Measurements from ENCODE around the gene DYRK2.
"Not testable (repeated sequence)": the region's sequence is repeated elsewhere in the genome, so short reads cannot be mapped to it uniquely, and the experiment has no call there.

The DYRK2 gene

DNA sequence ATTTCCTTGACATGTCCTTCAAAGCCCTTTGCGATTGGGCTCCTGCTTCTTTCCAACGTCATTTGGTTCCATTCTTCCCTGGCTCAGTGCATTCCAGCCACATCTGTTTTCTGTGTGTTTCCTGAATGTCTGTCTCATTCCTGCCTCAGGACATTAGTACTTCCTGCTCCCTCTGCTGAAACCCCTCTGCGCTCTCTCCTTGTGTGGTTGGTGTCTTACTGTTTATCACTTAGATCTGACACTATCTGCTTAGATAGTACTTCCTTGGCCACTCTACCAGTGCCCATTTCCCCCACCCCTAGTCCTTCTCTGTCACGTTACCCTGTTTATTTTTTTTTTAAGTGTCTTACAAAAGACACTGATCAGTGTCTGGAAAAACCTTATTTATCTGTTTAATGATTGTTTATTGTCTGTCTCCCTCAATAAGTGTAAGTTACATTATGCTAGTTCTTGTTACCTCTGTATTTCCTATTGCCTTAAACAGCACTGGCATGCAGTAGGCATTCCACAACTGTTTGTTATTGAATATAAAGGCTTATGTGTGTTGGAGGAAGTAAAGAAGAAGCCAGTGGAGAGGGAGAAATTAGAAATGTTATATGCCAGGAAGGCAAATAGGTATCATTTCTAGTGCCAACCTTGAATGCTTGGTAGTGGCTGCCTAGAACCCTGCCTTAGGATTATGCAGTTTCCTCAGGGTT lies 21.5 kb downstream of the DYRK2 start:
- no peak for DNase-seq (ENCODE audit: low read depth in 3 of 3)

DNA sequence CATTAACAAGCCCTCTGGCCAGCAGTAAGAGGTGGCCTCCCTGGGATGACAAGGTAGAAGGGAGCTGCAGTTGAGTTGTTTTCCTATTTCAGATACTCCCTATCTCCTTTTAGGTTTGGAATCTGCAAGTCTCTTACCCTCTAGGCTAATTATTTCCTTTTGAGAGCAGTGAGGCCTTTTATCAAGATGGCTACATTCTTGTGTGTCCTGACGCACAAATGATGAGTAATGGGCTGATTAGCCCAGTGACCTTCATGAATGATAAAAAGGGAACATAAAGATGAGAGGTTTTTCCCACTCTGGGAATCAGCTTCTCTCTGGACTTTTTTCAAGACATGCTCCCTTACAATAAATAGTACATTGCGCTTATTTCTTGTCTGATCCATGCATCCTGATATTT lies 22.9 kb downstream of the DYRK2 start:
- DNase-seq (ENCODE audit: low read depth in 3 of 3), result no peak

DNA sequence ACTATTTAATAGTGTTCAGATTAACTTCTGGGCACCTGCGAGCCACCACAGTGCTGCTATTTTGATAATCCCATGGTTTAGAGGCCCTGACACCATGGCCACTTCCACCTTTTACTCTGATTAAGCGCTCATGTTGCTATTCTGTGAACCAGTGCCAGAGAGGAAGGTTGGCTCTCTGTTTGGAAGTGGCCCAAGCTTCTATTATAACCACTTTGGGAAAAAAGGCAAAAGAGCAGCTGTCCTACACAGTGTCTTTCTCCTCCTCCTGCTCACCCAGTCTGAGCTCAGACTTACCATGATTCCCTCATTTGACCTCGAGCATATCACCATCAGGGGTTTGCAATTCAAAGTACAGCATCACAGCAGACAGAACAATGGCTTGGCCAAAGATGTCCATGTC lies 23.3 kb downstream of the DYRK2 start:
- no peak for DNase-seq (ENCODE audit: low read depth in 3 of 3)

DNA sequence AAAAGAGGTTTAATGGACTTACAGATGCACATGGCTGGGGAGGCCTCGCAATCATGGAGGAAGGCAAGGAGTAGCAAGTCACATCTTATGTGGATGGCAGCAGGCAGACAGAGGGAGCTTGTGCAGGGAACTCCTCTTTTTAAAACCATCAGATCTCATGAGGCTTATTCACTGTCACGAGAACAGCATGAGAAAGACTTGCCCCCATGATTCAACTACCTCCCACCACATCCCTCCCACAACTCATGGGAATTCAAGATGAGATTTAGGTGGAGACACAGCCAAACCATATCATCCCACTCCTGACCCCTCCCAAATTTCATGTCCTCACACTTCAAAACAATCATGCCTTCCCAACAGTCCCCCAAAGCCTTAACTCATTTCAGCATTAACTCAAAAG lies 24.0 kb downstream of the DYRK2 start:
- not testable (repeated sequence) for DNase-seq (ENCODE audit: low read depth in 3 of 3)

DNA sequence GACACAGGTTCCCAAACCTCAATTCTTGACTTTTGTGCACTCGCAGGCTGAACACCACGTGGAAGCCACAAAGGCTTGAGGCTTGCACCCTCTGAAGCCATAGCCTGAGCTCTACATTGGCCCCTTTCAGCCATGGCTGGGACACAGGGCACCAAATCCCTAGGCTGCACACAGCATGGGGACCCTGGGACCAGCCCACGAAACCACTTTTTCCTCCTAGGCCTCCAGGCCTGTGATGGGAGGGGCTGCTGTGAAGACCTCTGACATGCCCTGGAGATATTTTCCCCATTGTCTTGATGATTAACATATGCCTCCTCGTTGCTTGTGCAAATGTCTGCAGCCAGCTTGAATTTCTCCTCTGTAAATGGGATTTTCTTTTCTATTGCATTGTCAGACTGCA lies 25.0 kb downstream of the DYRK2 start:
- DNase-seq (ENCODE audit: low read depth in 3 of 3), result not testable (repeated sequence)

DNA sequence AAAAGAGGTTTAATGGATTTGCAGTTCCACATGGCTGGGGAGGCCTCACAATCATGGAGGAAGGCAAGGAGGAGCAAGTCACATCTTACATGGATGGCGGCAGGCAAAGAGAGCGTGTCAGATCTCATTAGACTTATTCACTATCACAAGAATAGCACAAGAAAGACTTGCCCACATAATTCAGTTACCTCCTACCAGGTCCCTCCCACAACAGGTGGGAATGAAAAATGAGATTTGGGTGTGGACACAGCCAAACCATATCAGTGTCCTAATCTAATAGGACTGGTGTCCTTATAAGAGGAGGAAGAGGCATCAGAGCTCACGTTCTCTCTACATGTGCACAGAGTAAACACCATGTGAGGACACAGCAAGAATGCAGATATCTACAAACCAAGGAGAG lies 25.9 kb downstream of the DYRK2 start:
- DNase-seq (ENCODE audit: low read depth in 3 of 3), result no peak

DNA sequence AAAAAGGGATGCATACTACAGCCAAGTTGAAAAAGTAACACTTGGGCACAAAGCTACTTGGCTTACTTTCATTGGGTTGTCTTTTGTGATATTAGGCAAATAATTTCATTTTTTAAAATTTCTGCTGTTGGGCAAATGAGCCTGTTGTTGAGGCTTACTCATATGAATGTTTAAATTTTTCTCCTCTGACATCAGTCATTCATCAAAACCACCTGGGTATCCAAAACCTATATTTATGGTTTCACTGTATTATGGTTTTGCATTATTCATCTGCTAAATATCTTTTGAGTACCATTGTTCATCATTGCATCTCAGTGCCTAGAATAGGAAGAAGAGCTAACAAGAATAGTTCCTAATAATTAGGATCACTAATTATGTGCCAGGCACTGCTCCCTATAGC lies 28.1 kb downstream of the DYRK2 start:
- DNase-seq (ENCODE audit: low read depth in 3 of 3), result no peak

DNA sequence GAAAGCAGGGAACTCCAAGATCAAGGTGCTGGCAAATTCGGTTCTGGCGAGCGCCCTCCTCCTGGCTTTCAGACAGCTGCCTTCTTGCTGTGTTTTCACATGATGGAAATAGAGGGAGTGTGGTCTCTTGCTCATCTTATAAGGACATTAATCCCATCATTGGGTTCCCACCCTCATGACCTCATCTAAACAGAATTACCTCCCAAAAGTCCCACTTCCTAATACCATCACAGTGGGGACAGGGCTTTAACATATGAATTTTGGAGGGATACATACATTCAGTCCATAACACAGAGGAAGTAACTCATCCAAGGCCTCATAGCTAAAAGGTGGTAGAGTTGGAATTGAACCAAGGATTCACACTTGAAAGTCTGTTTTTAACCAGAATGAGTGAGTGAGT lies 28.6 kb downstream of the DYRK2 start:
- no peak for DNase-seq (ENCODE audit: low read depth in 3 of 3)

DNA sequence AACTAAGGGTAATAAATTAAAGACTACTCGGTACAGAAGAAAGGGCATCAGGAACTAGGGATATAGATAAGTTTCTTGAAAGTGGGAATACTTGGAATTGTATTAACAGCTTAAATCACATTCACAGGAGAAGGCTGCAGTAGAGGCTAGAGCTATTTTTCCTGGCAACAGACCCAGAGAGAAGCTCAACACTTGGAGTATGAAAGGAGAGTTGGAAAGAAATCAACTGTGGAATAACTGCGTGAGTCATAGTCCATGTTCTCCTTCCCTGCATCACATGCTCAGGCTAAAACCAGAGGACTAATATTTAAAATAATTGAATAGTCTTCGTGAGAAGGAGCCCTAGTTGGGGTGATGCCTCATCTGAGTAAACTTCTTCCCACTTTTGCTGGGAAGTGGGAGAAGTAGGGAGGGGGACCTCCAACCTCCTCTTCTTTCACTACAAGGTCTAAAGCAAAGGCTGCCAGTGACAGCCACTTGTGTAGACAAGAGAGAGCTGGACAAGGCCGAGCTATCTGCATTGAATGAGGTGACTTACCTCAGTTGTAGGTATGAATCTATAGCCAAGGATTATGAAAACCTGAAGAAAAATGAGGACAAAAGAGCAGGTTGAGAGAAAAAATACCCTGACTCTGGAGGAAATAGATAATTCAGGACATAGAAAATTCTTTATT lies 32.7 kb downstream of the DYRK2 start:
- no peak for DNase-seq (ENCODE audit: low read depth in 3 of 3)

DNA sequence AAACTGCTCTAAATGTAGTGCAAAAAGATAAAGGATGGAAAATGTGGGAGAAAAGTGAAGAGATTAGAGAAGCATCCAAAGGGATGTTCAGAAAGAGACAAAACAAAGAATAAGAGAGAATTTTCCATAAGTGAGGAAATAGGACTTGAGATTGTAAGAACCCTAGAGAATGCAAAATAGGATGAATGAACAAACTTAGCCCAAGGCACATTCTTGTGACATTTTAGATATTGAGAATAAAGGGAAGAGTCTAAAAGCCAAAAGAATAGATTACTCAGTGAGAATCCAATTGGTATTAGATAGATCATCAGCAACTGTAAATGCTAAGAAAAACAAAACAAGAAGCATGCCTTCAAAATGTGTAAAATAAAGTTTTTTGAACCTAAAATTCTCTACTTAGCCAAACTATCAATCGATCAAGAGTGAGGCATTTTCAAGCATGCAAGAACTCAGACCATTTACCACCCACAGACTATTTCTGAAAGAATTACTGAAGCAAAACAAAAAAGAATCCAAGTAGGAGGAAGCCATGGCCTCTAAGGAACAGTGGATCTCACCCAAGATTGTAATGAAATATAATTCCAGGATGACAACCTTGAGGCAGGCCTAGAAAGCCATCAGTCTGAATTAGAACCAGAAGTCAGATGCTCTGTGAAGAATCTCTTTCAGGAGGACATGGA lies 33.5 kb downstream of the DYRK2 start:
- DNase-seq (ENCODE audit: low read depth in 3 of 3), result no peak

DNA sequence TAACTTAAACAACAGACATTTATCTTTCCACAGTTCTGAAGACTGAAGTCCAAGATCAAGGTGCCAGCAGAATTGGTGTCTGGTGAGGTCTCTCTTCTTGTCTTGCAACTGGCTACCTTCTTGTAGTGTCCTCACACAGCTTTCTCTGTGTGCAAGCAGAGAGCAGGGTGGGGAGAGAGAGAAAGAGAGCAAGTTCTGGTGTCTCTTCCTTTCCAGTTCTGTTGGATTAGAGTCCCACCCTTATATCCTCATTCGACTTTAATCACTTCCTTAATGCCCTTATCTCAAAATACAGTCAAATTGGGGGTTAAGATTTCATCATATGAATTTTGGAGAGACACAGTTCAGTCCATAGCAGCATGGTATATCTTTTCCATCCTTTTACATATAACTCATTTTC lies 40.8 kb downstream of the DYRK2 start:
- DNase-seq (ENCODE audit: low read depth in 3 of 3), result no peak

DNA sequence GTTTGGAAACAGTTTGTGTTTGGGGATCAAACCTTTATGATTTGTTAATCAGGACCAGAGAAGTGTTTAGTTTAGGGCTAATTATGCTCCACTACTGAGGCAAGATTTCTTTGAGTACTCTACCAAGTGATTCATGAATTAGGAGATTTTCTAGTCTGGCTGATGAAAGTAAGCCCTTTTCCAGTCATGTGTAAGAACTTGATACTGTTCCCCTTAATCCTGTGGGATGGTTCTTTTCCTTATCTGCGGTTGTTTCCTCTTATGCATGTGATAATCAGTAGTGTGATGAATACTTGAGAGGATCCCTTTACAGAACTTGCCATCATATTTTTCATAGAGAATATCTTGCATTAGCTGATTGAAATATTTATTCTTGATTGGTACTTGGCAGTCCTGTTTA lies 42.1 kb downstream of the DYRK2 start:
- DNase-seq (ENCODE audit: low read depth in 3 of 3), result no peak

DNA sequence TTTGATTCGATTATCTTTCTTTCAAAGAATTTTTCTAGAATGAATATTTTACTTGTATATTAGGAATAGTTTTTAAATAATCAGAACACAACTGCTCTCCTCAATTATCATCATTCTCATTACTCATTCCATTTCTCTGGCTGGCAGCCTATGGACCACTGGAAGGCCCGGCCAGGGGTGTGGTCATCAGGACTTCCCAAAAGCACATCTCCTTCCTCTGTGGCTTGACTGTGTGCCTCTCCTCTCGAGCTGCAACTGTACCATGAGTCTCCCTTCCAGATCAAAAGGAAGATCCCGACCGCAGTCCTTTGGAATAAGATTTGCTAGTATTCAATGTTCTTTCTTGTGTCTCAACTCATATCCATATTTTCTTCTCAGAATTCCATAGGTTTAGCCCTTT lies 42.7 kb downstream of the DYRK2 start:
- DNase-seq (ENCODE audit: low read depth in 3 of 3), result no peak

DNA sequence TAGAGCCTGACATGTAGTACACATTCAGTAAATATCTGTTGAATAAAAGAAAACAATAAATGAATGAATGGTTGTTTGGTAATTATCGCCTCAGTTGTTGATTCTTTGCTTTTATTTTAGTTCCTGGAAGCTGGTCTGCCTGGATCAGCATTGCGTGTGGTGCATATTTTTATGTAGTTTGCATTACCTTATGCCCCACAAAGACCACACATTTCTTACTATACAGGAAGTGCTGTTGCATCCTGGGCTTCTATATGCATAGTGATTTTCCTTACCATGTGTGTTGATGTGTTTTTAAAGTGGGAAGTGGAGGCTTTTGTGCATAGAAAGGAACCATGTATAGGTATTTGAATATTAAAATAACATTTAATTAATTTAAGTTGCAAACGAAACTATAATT lies 43.6 kb downstream of the DYRK2 start:
- DNase-seq (ENCODE audit: low read depth in 3 of 3), result no peak

DNA sequence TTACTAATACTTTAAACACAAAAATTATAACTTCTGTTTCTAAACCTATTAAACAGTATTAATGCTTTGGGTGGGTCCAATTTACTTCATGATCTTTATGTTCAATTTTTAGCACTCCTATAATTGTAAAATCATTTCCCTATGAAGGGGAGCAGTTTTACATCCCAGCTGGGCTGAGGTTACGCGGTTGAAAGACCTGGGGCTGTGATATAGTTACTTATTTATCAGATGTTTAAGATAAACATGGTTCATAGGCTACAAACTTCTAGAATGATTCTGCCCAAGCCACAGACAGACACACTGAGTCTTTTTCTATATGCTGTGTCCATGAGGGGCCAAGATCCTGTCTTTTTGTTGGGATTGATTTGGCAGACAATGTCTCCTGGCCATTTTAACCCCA lies 44.4 kb downstream of the DYRK2 start:
- no peak for DNase-seq (ENCODE audit: low read depth in 3 of 3)

DNA sequence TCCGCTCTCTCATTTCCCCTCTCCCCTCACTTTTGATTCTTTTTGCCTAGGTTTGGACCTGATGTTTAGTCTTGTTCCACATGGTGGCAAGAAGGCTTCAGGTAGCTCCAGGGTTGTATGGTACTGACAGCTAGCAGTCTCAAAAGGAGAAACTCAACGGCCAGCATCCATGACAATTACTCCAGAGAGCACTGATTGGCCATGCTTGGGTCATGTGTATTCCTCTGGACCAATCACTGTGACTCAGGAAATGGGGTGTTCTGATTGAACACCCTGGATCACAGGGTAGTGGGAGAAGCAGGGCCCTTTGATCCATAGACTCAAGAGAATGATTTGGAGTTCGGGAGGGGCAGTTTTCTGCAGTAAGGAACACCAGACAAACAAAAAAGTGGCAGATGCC lies 45.3 kb downstream of the DYRK2 start:
- no peak for DNase-seq (ENCODE audit: low read depth in 3 of 3)

DNA sequence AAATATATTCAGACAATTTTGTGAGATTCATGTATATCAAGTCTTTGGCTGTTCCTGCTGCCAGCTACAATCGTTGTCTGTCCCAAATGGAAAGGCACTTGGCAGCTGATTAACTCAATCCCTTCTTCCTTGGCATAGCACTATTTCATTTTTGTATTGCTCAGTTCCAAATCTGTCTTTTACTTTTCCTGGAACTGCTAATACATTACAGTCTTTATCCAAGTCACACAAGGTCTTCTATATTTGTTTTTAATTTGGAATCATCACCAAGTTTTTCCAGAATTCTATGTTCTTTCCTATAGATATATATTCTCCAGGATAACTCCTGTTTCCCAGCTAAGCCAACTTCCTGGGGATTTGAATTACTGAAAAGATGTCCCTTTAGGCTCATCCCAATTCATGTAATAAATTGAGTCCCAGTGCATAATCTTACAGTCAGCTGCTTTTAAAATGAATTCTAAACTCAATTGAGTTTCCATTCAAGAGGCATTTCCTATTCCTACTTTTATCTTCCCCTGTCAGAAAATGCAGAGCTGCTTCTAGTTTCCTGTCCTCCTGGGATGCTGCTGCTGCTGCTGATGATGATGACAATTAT lies 45.9 kb downstream of the DYRK2 start:
- no peak for DNase-seq (ENCODE audit: low read depth in 3 of 3)

DNA sequence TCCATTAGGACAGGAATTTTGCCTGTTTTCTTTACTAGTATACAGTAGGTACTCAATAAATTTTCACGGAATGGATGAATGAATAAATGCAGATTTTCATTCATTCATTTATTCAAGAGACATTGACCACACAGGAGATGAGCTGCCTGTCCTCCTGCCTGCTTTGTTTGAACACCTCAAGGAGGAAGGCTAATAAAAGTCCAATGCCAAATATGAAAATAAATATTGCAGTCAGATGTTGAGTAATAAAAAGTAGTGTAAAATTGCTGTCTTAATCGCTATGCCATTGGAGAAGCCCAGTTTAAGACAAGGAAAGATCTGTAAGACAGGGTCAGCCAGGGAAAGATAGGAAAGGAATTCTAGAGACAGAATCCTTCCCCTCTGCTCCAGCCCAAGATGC lies 47.4 kb downstream of the DYRK2 start:
- no peak for DNase-seq (ENCODE audit: low read depth in 3 of 3)

DNA sequence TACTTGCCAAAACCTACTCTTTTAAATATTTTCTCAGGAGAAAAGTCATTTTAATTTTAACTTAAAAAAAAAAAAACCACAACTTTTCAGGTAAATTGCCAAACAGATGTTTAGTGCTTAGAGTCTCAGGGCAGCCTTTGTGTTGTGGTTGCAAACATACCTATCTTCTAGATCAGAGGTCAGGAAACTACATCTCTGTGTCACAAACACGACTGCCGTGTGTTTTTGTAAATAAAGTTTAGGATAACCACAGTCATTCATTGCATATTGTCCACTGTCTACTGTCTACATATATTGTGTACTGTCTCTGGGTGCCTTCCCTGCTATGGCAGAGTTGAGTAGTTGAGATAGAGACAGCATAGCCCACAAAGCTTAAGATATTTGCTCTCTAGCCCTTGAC lies 48.9 kb downstream of the DYRK2 start:
- DNase-seq (ENCODE audit: low read depth in 3 of 3), result no peak

DNA sequence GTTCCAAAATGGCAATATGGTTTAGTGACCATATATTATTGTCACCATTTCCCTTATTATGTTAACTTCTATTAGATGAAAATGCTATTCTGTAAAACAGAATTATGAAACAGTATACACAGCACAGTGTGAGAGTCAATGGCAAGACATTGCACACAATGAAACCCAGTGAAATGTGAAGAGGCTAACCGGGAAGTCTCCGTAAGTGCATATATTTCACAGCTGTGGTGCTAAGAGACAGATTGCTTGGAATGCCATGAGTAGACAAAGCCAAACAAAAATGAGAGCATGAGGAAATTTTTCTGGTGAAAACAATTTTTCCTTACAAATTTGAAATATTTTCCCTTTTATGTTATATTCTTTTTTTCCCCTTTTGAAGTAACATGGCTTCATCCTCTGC lies 49.4 kb downstream of the DYRK2 start:
- no peak for DNase-seq (ENCODE audit: low read depth in 3 of 3)

DNA sequence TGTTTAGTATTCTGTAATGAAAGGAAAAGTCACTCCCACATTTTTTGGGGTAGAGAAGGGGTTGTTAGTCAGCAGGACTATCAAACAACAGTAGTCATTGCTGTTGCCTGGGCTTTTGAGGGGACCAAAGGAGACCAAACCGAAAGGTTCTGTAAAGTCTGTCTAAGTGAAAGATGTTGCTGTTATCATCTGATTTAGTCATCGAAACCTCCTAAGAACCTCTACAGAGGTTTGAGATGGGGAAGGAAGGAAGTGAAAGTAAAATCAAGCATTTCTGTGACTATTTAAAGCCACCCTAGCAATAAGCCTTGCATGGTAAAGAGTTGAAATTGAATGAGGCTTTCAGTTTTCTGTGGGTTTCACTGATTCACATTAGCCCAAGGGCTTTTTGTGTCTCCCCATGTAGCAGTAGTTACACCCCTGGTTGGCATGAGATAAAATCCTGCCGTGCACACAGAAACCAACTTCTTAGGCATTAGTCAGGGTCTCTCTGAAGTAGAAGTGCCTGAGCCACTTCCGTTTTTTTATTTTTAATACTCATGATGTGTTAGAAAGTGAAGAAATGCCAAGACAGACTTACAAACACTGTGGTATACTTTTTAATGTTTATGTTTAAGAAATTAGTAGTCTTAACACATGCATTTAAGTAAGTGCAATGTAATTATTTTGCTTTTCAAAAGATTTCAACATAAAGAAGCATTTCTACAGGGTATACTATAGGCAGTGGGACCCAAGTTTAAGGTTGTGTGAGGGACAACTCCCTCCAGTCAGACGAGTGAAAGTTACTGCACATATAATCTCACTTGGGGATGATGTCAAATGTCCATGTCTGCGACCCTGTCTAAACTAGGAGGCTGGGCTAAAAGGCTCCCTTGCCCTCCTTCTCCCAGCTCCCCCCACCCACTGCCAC lies 50.4 kb downstream of the DYRK2 start:
- DNase-seq (ENCODE audit: low read depth in 3 of 3), result peak in 2 of 3 experiments; percentile 46 to 63

DNA sequence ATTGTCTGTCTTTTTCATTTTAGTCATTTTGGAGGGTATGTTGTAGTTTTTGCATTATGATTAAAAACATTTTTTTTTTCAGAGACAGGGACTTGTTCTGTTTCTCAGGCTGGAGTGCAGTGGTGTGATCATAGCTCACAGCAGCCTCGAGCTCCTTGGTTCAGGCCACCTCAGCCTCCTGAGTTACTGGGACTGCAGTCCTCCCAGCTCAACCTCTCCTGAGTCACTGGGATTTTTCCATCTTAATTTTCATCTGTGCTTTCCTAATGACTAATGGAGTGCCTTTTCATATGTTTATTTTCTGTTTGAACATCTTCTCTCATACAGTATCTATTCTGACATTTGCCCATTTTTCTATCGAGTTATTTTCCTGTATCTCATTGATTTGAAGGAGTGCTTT lies 52.6 kb downstream of the DYRK2 start:
- no peak for DNase-seq (ENCODE audit: low read depth in 3 of 3)
